Endometrium (tissue), 2 donors: ENCODE results near the gene ABCD1.
"Not testable (repeated sequence)": the region's sequence is repeated elsewhere in the genome, so short reads cannot be mapped to it uniquely, and the experiment has no call there.

ENCODE experiments used
- FAIRE-seq: peaks from 2 replicates; lab custom pipeline; 2012; peaks lifted over from hg19 to GRCh38; lab: Jason Lieb, UNC
- donor health status: control.
- donor health status: control.

ABCD1 gene

GRCh38 chrX:153694687-153695270, 29.9 kb upstream of the ABCD1 start:
- no peak for FAIRE-seq

- FAIRE-seq, result no peak
Observed at GRCh38 chrX:153696100-153696499, 28.6 kb upstream of the ABCD1 start.

- not testable (repeated sequence) for FAIRE-seq
Observed at GRCh38 chrX:153696538-153696937, 28.1 kb upstream of the ABCD1 start.

- FAIRE-seq, result not testable (repeated sequence)
Observed at GRCh38 chrX:153696986-153697722, 27.5 kb upstream of the ABCD1 start.

- FAIRE-seq, result no peak
Observed at GRCh38 chrX:153697924-153698865, 26.5 kb upstream of the ABCD1 start.

- FAIRE-seq, result not testable (repeated sequence)
Observed at GRCh38 chrX:153699210-153699783, 25.4 kb upstream of the ABCD1 start.

GRCh38 chrX:153699784-153700371, 24.8 kb upstream of the ABCD1 start:
- FAIRE-seq, result not testable (repeated sequence)

- no peak for FAIRE-seq
Observed at GRCh38 chrX:153700376-153700945, 24.2 kb upstream of the ABCD1 start.

- no peak for FAIRE-seq
Observed at GRCh38 chrX:153700967-153701366, 23.7 kb upstream of the ABCD1 start.

GRCh38 chrX:153701706-153702105, 22.9 kb upstream of the ABCD1 start:
- no peak for FAIRE-seq

- no peak for FAIRE-seq
Observed at GRCh38 chrX:153702336-153703035, 22.2 kb upstream of the ABCD1 start.

GRCh38 chrX:153703036-153703370, 21.7 kb upstream of the ABCD1 start:
- no peak for FAIRE-seq

- no peak for FAIRE-seq
Observed at GRCh38 chrX:153704021-153704526, 20.6 kb upstream of the ABCD1 start.

- FAIRE-seq, result not testable (repeated sequence)
Observed at GRCh38 chrX:153704631-153705402, 19.8 kb upstream of the ABCD1 start.

GRCh38 chrX:153705403-153706060, 19.1 kb upstream of the ABCD1 start:
- FAIRE-seq, result not testable (repeated sequence)

- FAIRE-seq, result no peak
Observed at GRCh38 chrX:153706799-153707198, 17.9 kb upstream of the ABCD1 start.

- FAIRE-seq, result no peak
Observed at GRCh38 chrX:153707406-153707805, 17.2 kb upstream of the ABCD1 start.

GRCh38 chrX:153708415-153708814, 16.2 kb upstream of the ABCD1 start:
- no peak for FAIRE-seq
